CD4-positive, alpha-beta T cell (primary cell): ENCODE data around the gene NT5C1B. TPM values are rescaled to one million over a fixed set of nuclear protein-coding genes. Genes with fewer than 3 reads are reported as not detected.
"Not testable (repeated sequence)": the region's sequence is repeated elsewhere in the genome, so short reads cannot be mapped to it uniquely, and the experiment has no call there.

Source experiments
- ATAC-seq: fragments of 200-7000 bp; cut with Tn5 transposase; one replicate; pipeline ENCODE4 v1.10.0; 2022; ENCODE audit warnings: mild to moderate bottlenecking; ENCODE audit not compliant: poor library complexity
- CTCF ChIA-PET: fragments of 350-600 bp; sonication (Branson Sonifier 250); formaldehyde crosslinking; loops from one replicate; lab custom pipeline; 2021; ENCODE audit warnings: antibody characterized with exemption, inconsistent platforms; lab: Charles Lee
- POLR2A ChIA-PET: fragments of 350-600 bp; sonication (Branson Sonifier 250); formaldehyde crosslinking; loops from one replicate; lab custom pipeline; 2021; ENCODE audit warnings: antibody characterized with exemption, inconsistent platforms; lab: Charles Lee
- DNase-seq, 14 experiments: peaks; one replicate each; pipeline ENCODE4 v3.0.0-alpha.2; 2013 to 2020; ENCODE audit warnings: mixed read lengths in 2 of 14
- H3K27ac ChIP-seq, 2 donors: one replicate each; pipeline versions ENCODE4 v1.5.1 to v1.7.0; 2013; ENCODE audit warnings: low read length in 2 of 2, low read depth in 1 of 2, mild to moderate bottlenecking in 1 of 2
- H3K27me3 ChIP-seq, 2 experiments: 1 replicate in 1 of 2; 2 replicates in 1 of 2; pipeline versions ENCODE4 v1.6.1 to v1.7.0; 2013; ENCODE audit warnings: low read length in 2 of 2, control low read depth in 1 of 2, mild to moderate bottlenecking in 1 of 2, moderate library complexity in 1 of 2; ENCODE audit not compliant: insufficient read depth in 2 of 2, control insufficient read depth in 1 of 2
- H3K36me3 ChIP-seq: one replicate; pipeline ENCODE4 v1.6.1; 2013; ENCODE audit warnings: low read length, control low read depth; ENCODE audit not compliant: insufficient read depth
- H3K4me1 ChIP-seq: one replicate; pipeline ENCODE4 v1.6.1; 2013; ENCODE audit warnings: low read length, control low read depth; ENCODE audit not compliant: insufficient read depth
- H3K4me3 ChIP-seq: one replicate; pipeline ENCODE4 v1.5.1; 2013; ENCODE audit warnings: mild to moderate bottlenecking, low read length, moderate library complexity
- H3K9me3 ChIP-seq, 2 experiments: 1 replicate in 1 of 2; 2 replicates in 1 of 2; pipeline versions ENCODE4 v1.6.1 to v1.7.0; 2013; ENCODE audit warnings: low read length in 2 of 2, mild to moderate bottlenecking in 2 of 2, control low read depth in 1 of 2, moderate library complexity in 1 of 2; ENCODE audit not compliant: control insufficient read depth in 1 of 2, insufficient read depth in 1 of 2
- H3K27ac Mint-ChIP-seq: one replicate; pipeline ENCODE4 v1.8.0; 2020; ENCODE audit warnings: mixed read lengths
- H3K27me3 Mint-ChIP-seq: one replicate; pipeline ENCODE4 v1.8.0; 2021; ENCODE audit warnings: mixed read lengths
- H3K36me3 Mint-ChIP-seq: one replicate; pipeline ENCODE4 v1.8.0; 2021; ENCODE audit warnings: low read depth, mixed read lengths
- H3K4me1 Mint-ChIP-seq: one replicate; pipeline ENCODE4 v1.8.0; 2021; ENCODE audit warnings: low read depth, mixed read lengths
- H3K4me3 Mint-ChIP-seq: one replicate; pipeline ENCODE4 v1.8.0; 2020; ENCODE audit warnings: mild to moderate bottlenecking, mixed read lengths
- H3K9me3 Mint-ChIP-seq: one replicate; pipeline ENCODE4 v1.8.0; 2020; ENCODE audit warnings: mixed read lengths
- intact Hi-C, 2 experiments: fragments of 100-400 bp; cut with DNase I in 1 of 2; cut with micrococcal nuclease in 1 of 2; formaldehyde crosslinking; loops; one replicate each; pipeline versions ENCODE4 v1.15.1 to v1.9.0; 2023 to 2025; cut with DNase I, micrococcal nuclease
- polyA plus RNA-seq, 2 donors: library from polyadenylated mRNA; unstranded; fragments of 120-200 nt; gene quantifications; one replicate each; pipeline ENCODE4 v1.2.1, GENCODE V29; 2013
- total RNA-seq, 174 experiments: library from RNA in 2 of 174; stranded (reverse) in 2 of 174; gene quantifications; one replicate each; pipeline ENCODE4 v1.2.3 and lab custom pipeline; 2021 to 2026
- TF ChIP-seq, protein P1 (sequence below): fragments of 200-600 bp; IDR thresholded peaks from one replicate; pipeline ENCODE4 v1.8.0; 2022; ENCODE audit warnings: antibody characterized with exemption, mild to moderate bottlenecking

Gene NT5C1B
- not detected for total RNA-seq
- polyA plus RNA-seq (2013, experiment 1 of 2), result 1.0 TPM
- 1.1 TPM for polyA plus RNA-seq (2013, experiment 2 of 2)
- 0 to 0.06 (median 0) reads per million in 172 experiments for total RNA-seq (lab: John Stamatoyannopoulos, UW)

DNA sequence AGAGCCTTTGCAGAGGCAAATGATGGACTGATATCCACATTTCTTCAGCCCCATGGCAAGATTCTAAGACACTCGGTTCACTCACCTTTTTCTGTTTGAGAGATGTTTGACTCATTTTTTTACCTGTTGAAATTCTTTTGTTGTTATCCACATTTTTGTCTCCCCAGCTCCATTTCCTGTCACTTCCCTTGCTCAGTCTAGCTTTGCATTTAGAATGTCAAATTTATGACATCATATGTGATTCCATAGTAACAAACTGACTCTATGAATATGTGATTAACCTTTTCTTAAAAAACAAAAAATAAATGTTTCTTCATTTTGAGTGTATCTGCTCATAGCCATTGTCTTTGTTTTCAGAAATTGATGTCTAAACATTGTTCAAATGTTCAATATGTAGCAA lies at the start of gene NT5C1B:
TSS of gene NT5C1B (minus strand) at position 216 of the 400 bp plus-strand sequence. CDS start at position 115, 101 bp downstream.
- Histone ChIP-seq H3K27me3 (no peaks in the 10 kb centered on the region), H3K4me3 (no peak within 1 kb of the TSS), H3K36me3 (no peaks in the 10 kb centered on the region), H3K9me3 (peaks cover 0 to 6% of the 10 kb centered on the region in 2 experiments), H3K27ac (no peak within 1 kb of the TSS), H3K4me1 (no peaks in the 10 kb centered on the region)
- peaks cover 8% of the 10 kb centered on the region for H3K9me3 Mint-ChIP-seq
- no peak for ATAC-seq
- ChIA-PET POLR2A (no interaction called here), CTCF (no interaction called here)
- TF ChIP-seq, protein P1, sequence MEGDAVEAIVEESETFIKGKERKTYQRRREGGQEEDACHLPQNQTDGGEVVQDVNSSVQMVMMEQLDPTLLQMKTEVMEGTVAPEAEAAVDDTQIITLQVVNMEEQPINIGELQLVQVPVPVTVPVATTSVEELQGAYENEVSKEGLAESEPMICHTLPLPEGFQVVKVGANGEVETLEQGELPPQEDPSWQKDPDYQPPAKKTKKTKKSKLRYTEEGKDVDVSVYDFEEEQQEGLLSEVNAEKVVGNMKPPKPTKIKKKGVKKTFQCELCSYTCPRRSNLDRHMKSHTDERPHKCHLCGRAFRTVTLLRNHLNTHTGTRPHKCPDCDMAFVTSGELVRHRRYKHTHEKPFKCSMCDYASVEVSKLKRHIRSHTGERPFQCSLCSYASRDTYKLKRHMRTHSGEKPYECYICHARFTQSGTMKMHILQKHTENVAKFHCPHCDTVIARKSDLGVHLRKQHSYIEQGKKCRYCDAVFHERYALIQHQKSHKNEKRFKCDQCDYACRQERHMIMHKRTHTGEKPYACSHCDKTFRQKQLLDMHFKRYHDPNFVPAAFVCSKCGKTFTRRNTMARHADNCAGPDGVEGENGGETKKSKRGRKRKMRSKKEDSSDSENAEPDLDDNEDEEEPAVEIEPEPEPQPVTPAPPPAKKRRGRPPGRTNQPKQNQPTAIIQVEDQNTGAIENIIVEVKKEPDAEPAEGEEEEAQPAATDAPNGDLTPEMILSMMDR, result no peak
- DNase-seq, result no peak
- H3K27me3 Mint-ChIP-seq, result no peaks in the 10 kb centered on the region
- H3K4me1 Mint-ChIP-seq, result no peaks in the 10 kb centered on the region
- H3K27ac Mint-ChIP-seq, result no peak within 1 kb of the TSS
- peaks cover 60% of the 10 kb centered on the region for H3K36me3 Mint-ChIP-seq
- intact Hi-C loops, result no loop called here
- H3K4me3 Mint-ChIP-seq, result no peak within 1 kb of the TSS

DNA sequence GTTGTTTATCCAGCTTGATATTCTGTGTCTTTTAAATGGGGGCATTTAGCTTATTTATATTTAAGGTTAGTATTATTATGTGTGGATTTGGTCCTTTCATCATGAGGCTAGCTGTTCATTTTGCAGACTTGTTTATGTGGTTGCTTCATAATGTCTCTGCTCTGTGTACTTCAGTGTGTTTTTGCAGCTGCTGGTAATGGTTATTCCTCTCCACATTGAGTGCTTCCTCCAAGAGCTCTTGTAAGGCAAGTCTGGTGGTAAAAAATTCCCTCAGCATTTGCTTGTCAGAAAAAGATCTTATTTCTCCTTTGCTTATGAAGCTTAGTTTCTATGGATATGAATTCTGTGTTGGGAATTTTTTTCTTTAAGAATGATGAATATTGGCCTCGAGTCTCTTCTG lies 47.8 kb upstream of the NT5C1B start:
- Histone ChIP-seq H3K9me3 (peaks cover 11 to 33% of the 10 kb centered on the region in 2 experiments), H3K4me3 (no peak overlapping the region), H3K27ac (no peak overlapping the region), H3K36me3 (no peaks in the 10 kb centered on the region), H3K4me1 (no peaks in the 10 kb centered on the region), H3K27me3 (no peaks in the 10 kb centered on the region)
- Mint-ChIP-seq H3K4me3 (no peak overlapping the region), H3K36me3 (peaks cover 77% of the 10 kb centered on the region), H3K4me1 (no peaks in the 10 kb centered on the region), H3K27me3 (no peaks in the 10 kb centered on the region), H3K27ac (no peak overlapping the region), H3K9me3 (peaks cover 28% of the 10 kb centered on the region)
- ChIA-PET CTCF (no interaction called here), POLR2A (no interaction called here)
- TF ChIP-seq, protein P1, result no peak
- DNase-seq (no peak), ATAC-seq (no peak)
- intact Hi-C loops, result no loop called here

DNA sequence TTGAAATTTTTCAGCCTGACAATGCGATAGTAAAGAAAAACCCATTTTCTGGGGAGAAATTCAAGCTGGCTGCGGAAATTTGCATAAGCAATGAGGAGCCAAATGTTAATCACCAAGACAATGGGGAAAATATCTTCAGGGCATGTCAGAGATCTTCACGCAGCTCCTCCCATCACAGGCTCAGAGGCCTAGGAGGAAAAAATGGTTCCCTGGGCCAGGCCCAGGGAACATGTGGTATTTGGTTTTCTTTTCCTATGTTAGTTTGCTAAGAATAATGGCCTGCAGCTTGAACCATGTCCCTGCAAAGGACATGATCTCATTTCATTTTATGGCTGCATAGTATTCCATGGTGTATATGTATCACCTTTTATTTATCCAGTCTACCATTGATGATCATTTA lies 43.3 kb upstream of the NT5C1B start:
- H3K27ac Mint-ChIP-seq, H3K36me3 ChIP-seq, POLR2A ChIA-PET, H3K4me3 ChIP-seq, H3K27me3 ChIP-seq, ATAC-seq, intact Hi-C loops, H3K4me1 Mint-ChIP-seq, H3K4me3 Mint-ChIP-seq, H3K27me3 Mint-ChIP-seq, DNase-seq, CTCF ChIA-PET, H3K27ac ChIP-seq, H3K4me1 ChIP-seq: not testable (repeated sequence)
- H3K9me3 ChIP-seq, result peaks cover 4 to 39% of the 10 kb centered on the region in 2 experiments
- Mint-ChIP-seq H3K36me3 (peaks cover 79% of the 10 kb centered on the region), H3K9me3 (peaks cover 33% of the 10 kb centered on the region)

GRCh38 chr2:18630941-18631340 lies 41.6 kb upstream of the NT5C1B start:
- Mint-ChIP-seq H3K27ac (no peak overlapping the region), H3K4me3 (no peak overlapping the region), H3K36me3 (peaks cover 64% of the 10 kb centered on the region), H3K9me3 (peaks cover 24% of the 10 kb centered on the region), H3K27me3 (no peaks in the 10 kb centered on the region), H3K4me1 (no peaks in the 10 kb centered on the region)
- H3K27me3 ChIP-seq, result no peaks in the 10 kb centered on the region
- POLR2A ChIA-PET, result no interaction called here
- TF ChIP-seq, protein P1, result no peak
- H3K4me1 ChIP-seq, result no peaks in the 10 kb centered on the region
- CTCF ChIA-PET, result no interaction called here
- H3K27ac ChIP-seq, result no peak overlapping the region
- intact Hi-C loops, result no loop called here
- no peak overlapping the region for H3K4me3 ChIP-seq
- ATAC-seq (no peak), DNase-seq (no peak)
- peaks cover 4 to 25% of the 10 kb centered on the region in 2 experiments for H3K9me3 ChIP-seq
- H3K36me3 ChIP-seq, result no peaks in the 10 kb centered on the region
